ENCODE data around the gene INPP5A. TPM values are rescaled to one million over a fixed set of nuclear protein-coding genes. Genes with fewer than 3 reads are reported as not detected.
A peak's percentile ranks its signal among the peaks of the same experiment; 100 is the strongest.

Gene INPP5A
- total and polyA plus RNA-seq, 4 donors: 12.4 to 39.9 (median 28.2) TPM

GRCh38 chr10:132752378-132752777 is 214.8 kb downstream of the INPP5A start:
- TF ChIP-seq CTCF (IDR thresholded peaks at IDR 0.05; ENCODE audit: control extremely low read depth, extremely low read depth): no peak
- DNase-seq (no peak), ATAC-seq (ENCODE audit: insufficient read depth, low FRiP score) (no peak)
- Histone ChIP-seq H3K27ac (ENCODE audit: low read depth in 1 of 2, low read length in 1 of 2) (no peak overlapping the region), H3K4me1 (ENCODE audit: control insufficient read depth in 5 of 5, insufficient read depth in 5 of 5, low read length in 5 of 5) (no peaks in the 10 kb centered on the region), H3K36me3 (ENCODE audit: control insufficient read depth in 4 of 4, insufficient read depth in 4 of 4, low read length in 4 of 4) (peaks cover 0 to 45% (median 19%) of the 10 kb centered on the region in 4 donors), H3K4me3 (no peak overlapping the region), H3K9ac (ENCODE audit: insufficient read depth in 1 of 2, low read length in 2 of 2) (no peak overlapping the region), H3K9me3 (ENCODE audit: control insufficient read depth in 4 of 4, insufficient read depth in 3 of 4, low read length in 3 of 4) (peaks cover 0 to 3% (median 2%) of the 10 kb centered on the region in 4 donors), H3K27me3 (ENCODE audit: control insufficient read depth in 3 of 3, insufficient read depth in 3 of 3, low read length in 2 of 3) (no peaks in the 10 kb centered on the region)
- 96% methylated on average over 19 to 20 of the region's 20 CpGs for WGBS, 2 donors

- peaks cover 0 to 3% (median 2%) of the 10 kb centered on the region in 4 donors for H3K9me3 ChIP-seq (ENCODE audit: control insufficient read depth in 4 of 4, insufficient read depth in 3 of 4, low read length in 3 of 4)
- no peaks in the 10 kb centered on the region for H3K4me1 ChIP-seq (ENCODE audit: control insufficient read depth in 5 of 5, insufficient read depth in 5 of 5, low read length in 5 of 5)
- TF ChIP-seq CTCF (IDR thresholded peaks at IDR 0.05; ENCODE audit: control extremely low read depth, extremely low read depth): no peak
- H3K27me3 ChIP-seq (ENCODE audit: control insufficient read depth in 3 of 3, insufficient read depth in 3 of 3, low read length in 2 of 3): no peaks in the 10 kb centered on the region
- no peak overlapping the region for H3K27ac ChIP-seq (ENCODE audit: low read depth in 1 of 2, low read length in 1 of 2)
- ATAC-seq (ENCODE audit: insufficient read depth, low FRiP score) (no peak), DNase-seq (no peak)
- H3K4me3 ChIP-seq: no peak overlapping the region
- H3K36me3 ChIP-seq (ENCODE audit: control insufficient read depth in 4 of 4, insufficient read depth in 4 of 4, low read length in 4 of 4): peaks cover 0 to 46% (median 20%) of the 10 kb centered on the region in 4 donors
- WGBS, 2 donors: 98% methylated on average over 28 of the region's 28 CpGs
- H3K9ac ChIP-seq (ENCODE audit: insufficient read depth in 1 of 2, low read length in 2 of 2): no peak overlapping the region
These were observed 215.4 kb downstream of the INPP5A start for GRCh38 chr10:132752961-132753360.

- DNase-seq: peak; percentile 12 to 31 (median 24)
- H3K36me3 ChIP-seq (ENCODE audit: control insufficient read depth in 4 of 4, insufficient read depth in 4 of 4, low read length in 4 of 4): peaks cover 0 to 46% (median 20%) of the 10 kb centered on the region in 4 donors
- no peak overlapping the region for H3K4me3 ChIP-seq
- no peak overlapping the region for H3K27ac ChIP-seq (ENCODE audit: low read depth in 1 of 2, low read length in 1 of 2)
- ATAC-seq (ENCODE audit: insufficient read depth, low FRiP score): no peak
- WGBS, 2 donors: 88 to 93% methylated on average over 15 of the region's 15 CpGs
- H3K9me3 ChIP-seq (ENCODE audit: control insufficient read depth in 4 of 4, insufficient read depth in 3 of 4, low read length in 3 of 4): peaks cover 0 to 3% (median 2%) of the 10 kb centered on the region in 4 donors
- no peaks in the 10 kb centered on the region for H3K27me3 ChIP-seq (ENCODE audit: control insufficient read depth in 3 of 3, insufficient read depth in 3 of 3, low read length in 2 of 3)
- H3K4me1 ChIP-seq (ENCODE audit: control insufficient read depth in 5 of 5, insufficient read depth in 5 of 5, low read length in 5 of 5): no peaks in the 10 kb centered on the region
- no peak for TF ChIP-seq CTCF (IDR thresholded peaks at IDR 0.05; ENCODE audit: control extremely low read depth, extremely low read depth)
- H3K9ac ChIP-seq (ENCODE audit: insufficient read depth in 1 of 2, low read length in 2 of 2): no peak overlapping the region
These were observed 216.0 kb downstream of the INPP5A start for GRCh38 chr10:132753596-132753995.

- peaks cover 0 to 47% (median 20%) of the 10 kb centered on the region in 4 donors for H3K36me3 ChIP-seq (ENCODE audit: control insufficient read depth in 4 of 4, insufficient read depth in 4 of 4, low read length in 4 of 4)
- DNase-seq: no peak
These were observed 216.5 kb downstream of the INPP5A start for GRCh38 chr10:132754071-132754470.

More at GRCh38 chr10:132754071-132754470, 216.5 kb downstream of the INPP5A start:
- Histone ChIP-seq H3K9me3 (ENCODE audit: control insufficient read depth in 4 of 4, insufficient read depth in 3 of 4, low read length in 3 of 4) (peaks cover 0 to 3% (median 2%) of the 10 kb centered on the region in 4 donors), H3K4me3 (no peak overlapping the region), H3K9ac (ENCODE audit: insufficient read depth in 1 of 2, low read length in 2 of 2) (no peak overlapping the region), H3K4me1 (ENCODE audit: control insufficient read depth in 5 of 5, insufficient read depth in 5 of 5, low read length in 5 of 5) (no peaks in the 10 kb centered on the region), H3K27ac (ENCODE audit: low read depth in 1 of 2, low read length in 1 of 2) (no peak overlapping the region), H3K27me3 (ENCODE audit: control insufficient read depth in 3 of 3, insufficient read depth in 3 of 3, low read length in 2 of 3) (no peaks in the 10 kb centered on the region)
- ATAC-seq (ENCODE audit: insufficient read depth, low FRiP score): no peak
- WGBS, 2 donors: 90 to 97% methylated on average over 18 of the region's 18 CpGs
- no peak for TF ChIP-seq CTCF (IDR thresholded peaks at IDR 0.05; ENCODE audit: control extremely low read depth, extremely low read depth)
